ENCODE measurements around the gene CDC42. TPM values are rescaled to one million over a fixed set of nuclear protein-coding genes. Genes with fewer than 3 reads are reported as not detected.

Gene CDC42
- total and polyA plus RNA-seq, 2 of the 13 experiments (the other 11 are each of a cell fraction or from before 2014, with no cell fraction given) = 138 to 237 TPM

- 0 out of 2 replicates have a peak, but pooled peaks have one; percentile 12 for TF ChIP-seq ARID3A (IDR thresholded peaks at IDR 0.05; ENCODE audit: low read depth, low read length)
- TF ChIP-seq GATAD2A (CRISPR knock-in tag; IDR thresholded peaks at IDR 0.05) = peak; percentile 81; the same call in 1 of the 2 replicates
- TF ChIP-seq ZNF354B (CRISPR knock-in tag; IDR thresholded peaks at IDR 0.05) = 0 out of 2 replicates have a peak, but pooled peaks have one; percentile 18
- no peak for TF ChIP-seq JARID2 (CRISPR knock-in tag; IDR thresholded peaks at IDR 0.05; ENCODE audit: insufficient replicate concordance)
- peak; percentile 43; the same call in 1 of the 2 replicates for TF ChIP-seq ZNF891 (CRISPR knock-in tag; IDR thresholded peaks at IDR 0.05)
- 0 out of 2 replicates have a peak, but pooled peaks have one; percentile 46 for TF ChIP-seq KLF11 (CRISPR knock-in tag; IDR thresholded peaks at IDR 0.05)
- TF ChIP-seq GZF1 (CRISPR knock-in tag; IDR thresholded peaks at IDR 0.05) = no peak
- peak; percentile 73 for TF ChIP-seq ZNF747 (CRISPR knock-in tag; IDR thresholded peaks at IDR 0.05; ENCODE audit: borderline replicate concordance)
- TF ChIP-seq HOXD1 (CRISPR knock-in tag; IDR thresholded peaks at IDR 0.05) = 0 out of 2 replicates have a peak, but pooled peaks have one; percentile 37
- TF ChIP-seq CTCF (CRISPR knock-in tag; IDR thresholded peaks at IDR 0.05) = peak; percentile 51
- no peak for TF ChIP-seq ZNF276 (CRISPR knock-in tag; IDR thresholded peaks at IDR 0.05; ENCODE audit: low read depth)
- TF ChIP-seq ZNF101 (CRISPR knock-in tag; IDR thresholded peaks at IDR 0.05; ENCODE audit: borderline replicate concordance, low read depth) = 0 out of 2 replicates have a peak, but pooled peaks have one; percentile 31
- TF ChIP-seq TEAD2 (CRISPR knock-in tag; IDR thresholded peaks at IDR 0.05) = no peak
- TF ChIP-seq ZMYM2 (CRISPR knock-in tag; IDR thresholded peaks at IDR 0.05) = peak; percentile 87
- TF ChIP-seq KDM1A (CRISPR knock-in tag; IDR thresholded peaks at IDR 0.05) = peak; percentile 73; the same call in 1 of the 2 replicates
- TF ChIP-seq ZNF460 (CRISPR knock-in tag; IDR thresholded peaks at IDR 0.05; ENCODE audit: borderline replicate concordance) = 0 out of 2 replicates have a peak, but pooled peaks have one; percentile 8
- no peak for TF ChIP-seq FOXP4 (CRISPR knock-in tag; IDR thresholded peaks at IDR 0.05)
- peak; percentile 72; the same call in 1 of the 2 replicates for TF ChIP-seq SATB2 (CRISPR knock-in tag; IDR thresholded peaks at IDR 0.05)
- peak; percentile 12; the same call in 1 of the 2 replicates for TF ChIP-seq GFI1 (CRISPR knock-in tag; IDR thresholded peaks at IDR 0.05; ENCODE audit: borderline replicate concordance)
- TF ChIP-seq HDAC2 (CRISPR knock-in tag; IDR thresholded peaks at IDR 0.05) = peak; percentile 7; the same call in 1 of the 2 replicates
- peak; percentile 19 for TF ChIP-seq HNRNPH1 (optimal IDR thresholded peaks at IDR 0.05; ENCODE audit: low read depth, low read length)
- TF ChIP-seq WIZ (CRISPR knock-in tag; IDR thresholded peaks at IDR 0.05) = 0 out of 2 replicates have a peak, but pooled peaks have one; percentile 27
Observed at GRCh38 chr1:22024485-22025367, 27.8 kb upstream of the CDC42 start (continued).

Data from HepG2 (cell line).